Skeletal muscle tissue (tissue), 4 donors: Measurements from ENCODE around the gene SLC9C2. TPM values are rescaled to one million over a fixed set of nuclear protein-coding genes. Genes with fewer than 3 reads are reported as not detected.
"Not testable (repeated sequence)": the region's sequence is repeated elsewhere in the genome, so short reads cannot be mapped to it uniquely, and the experiment has no call there.

ENCODE experiments used
- H3K27ac ChIP-seq: one replicate; pipeline ENCODE4 v1.7.0; 2013; ENCODE audit warnings: mild to moderate bottlenecking, low read depth, low read length, inconsistent platforms
- H3K27me3 ChIP-seq, 3 donors: one replicate each; pipeline ENCODE4 v1.7.0; 2013; ENCODE audit warnings: low read length in 3 of 3; ENCODE audit not compliant: control insufficient read depth in 3 of 3, insufficient read depth in 3 of 3
- H3K36me3 ChIP-seq, 3 donors: one replicate each; pipeline ENCODE4 v1.7.0; 2013; ENCODE audit warnings: low read length in 3 of 3; ENCODE audit not compliant: control insufficient read depth in 3 of 3, insufficient read depth in 3 of 3
- H3K4me1 ChIP-seq, 3 donors: one replicate each; pipeline ENCODE4 v1.7.0; 2013; ENCODE audit warnings: low read length in 3 of 3, mild to moderate bottlenecking in 3 of 3; ENCODE audit not compliant: control insufficient read depth in 3 of 3, insufficient read depth in 3 of 3
- H3K4me3 ChIP-seq, 3 donors: one replicate each; pipeline ENCODE4 v1.7.0; 2013; ENCODE audit warnings: low read length in 3 of 3
- H3K9ac ChIP-seq, 3 donors: one replicate each; pipeline ENCODE4 v1.7.0; 2013; ENCODE audit warnings: low read length in 3 of 3, mild to moderate bottlenecking in 3 of 3, moderate library complexity in 2 of 3, low read depth in 1 of 3
- H3K9me3 ChIP-seq, 3 donors: one replicate each; pipeline ENCODE4 v1.7.0; 2013; ENCODE audit warnings: low read length in 3 of 3; ENCODE audit not compliant: control insufficient read depth in 3 of 3
- total RNA-seq: library from RNA; depleted of rRNA; stranded (reverse); fragments of >200 nt; gene quantifications from one replicate; pipeline ENCODE4 v1.2.3, GENCODE V29; 2014
- donor health status: Osteomylitis.

SLC9C2 gene, protein sequence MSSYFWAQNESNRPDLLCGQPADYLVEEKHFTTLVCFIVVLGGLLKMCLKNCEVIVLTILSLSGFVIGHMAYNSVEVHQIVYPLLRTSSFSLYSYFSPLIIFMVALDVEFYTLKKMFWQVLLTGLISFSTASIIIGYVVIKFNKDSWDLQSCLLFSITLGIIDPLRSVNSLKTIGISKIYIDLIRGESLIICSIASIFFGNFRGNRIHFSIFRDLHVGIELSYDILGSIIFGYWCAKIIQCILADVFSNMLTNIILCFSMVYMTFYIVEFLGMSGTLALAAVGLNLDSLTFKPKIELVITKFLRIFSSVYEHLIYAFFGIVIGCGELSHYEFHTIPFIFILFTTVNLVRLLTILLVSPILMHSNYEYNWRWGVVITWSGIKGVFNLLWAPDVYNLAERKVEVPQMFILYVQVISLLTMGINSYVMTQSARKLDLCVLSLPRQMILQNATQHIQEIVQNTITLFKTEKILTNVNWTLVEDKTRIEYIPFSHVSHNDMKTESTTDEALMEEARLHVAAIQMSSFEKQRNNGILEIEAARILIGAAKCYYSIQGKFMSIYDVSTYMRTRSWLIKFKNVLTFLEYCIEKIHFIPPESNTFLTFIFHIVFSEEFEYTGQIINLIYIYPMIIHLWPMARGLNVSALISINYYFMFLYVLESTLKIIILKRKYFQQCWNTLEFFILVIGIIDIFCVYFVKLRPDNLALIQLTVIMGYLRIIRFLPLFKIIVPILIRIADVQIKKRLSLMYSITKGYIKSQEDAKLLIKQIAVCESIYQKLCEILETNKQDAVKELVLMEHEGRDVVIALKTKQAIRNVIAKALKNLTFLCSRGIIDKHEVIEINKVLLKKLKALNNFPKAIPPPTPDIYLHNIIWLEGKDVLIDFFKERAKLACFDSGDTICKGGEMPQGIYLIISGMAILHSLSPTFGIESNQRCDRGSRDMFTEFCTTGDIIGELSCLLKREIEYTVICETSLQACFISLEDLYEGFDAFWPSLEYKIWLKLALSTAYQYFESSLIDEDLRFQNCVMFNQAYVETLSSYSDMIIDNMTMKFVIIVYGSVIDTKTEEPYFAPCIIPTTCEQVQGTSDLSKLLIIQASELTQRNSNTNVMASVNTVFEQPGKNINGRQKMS
- total RNA-seq, result under 0.01 TPM

DNA sequence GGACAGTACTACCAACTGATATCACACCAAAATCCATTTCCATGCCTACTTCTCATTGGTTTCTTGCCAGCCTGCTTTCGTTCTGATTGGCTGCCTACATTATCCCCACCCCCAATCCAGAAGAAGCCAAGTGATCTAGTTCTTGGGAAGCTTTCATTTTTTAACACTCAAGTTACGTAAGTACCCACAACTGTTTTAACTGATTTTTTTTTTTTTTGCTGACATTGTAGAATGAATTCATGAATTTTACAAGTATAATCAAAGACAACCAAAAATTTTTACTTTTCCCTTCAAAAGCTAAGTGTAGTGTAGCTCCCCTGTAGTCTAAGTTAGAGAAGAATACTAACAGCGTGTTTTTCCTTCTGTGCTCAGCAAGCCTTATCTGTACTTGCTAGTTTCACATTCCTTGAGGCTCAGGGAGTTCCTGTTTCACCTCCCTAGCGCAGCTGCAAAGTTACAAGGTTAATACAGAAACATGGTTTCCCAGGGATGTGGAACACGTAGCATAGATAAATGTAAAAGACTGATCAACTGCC, at the start of gene SLC9C2:
Gene SLC9C2 (minus strand): TSS at position 17 of the 536 bp plus-strand sequence. CDS start 1,296 bp downstream, outside the sequence.
- Histone ChIP-seq H3K4me3 (peak within 1 kb of the TSS in 1 of 3 donors; percentile 35), H3K4me1 (no peaks in the 10 kb centered on the region), H3K36me3 (no peaks in the 10 kb centered on the region), H3K27me3 (no peaks in the 10 kb centered on the region), H3K9ac (no peak within 1 kb of the TSS), H3K9me3 (no peaks in the 10 kb centered on the region), H3K27ac (no peak within 1 kb of the TSS)

DNA sequence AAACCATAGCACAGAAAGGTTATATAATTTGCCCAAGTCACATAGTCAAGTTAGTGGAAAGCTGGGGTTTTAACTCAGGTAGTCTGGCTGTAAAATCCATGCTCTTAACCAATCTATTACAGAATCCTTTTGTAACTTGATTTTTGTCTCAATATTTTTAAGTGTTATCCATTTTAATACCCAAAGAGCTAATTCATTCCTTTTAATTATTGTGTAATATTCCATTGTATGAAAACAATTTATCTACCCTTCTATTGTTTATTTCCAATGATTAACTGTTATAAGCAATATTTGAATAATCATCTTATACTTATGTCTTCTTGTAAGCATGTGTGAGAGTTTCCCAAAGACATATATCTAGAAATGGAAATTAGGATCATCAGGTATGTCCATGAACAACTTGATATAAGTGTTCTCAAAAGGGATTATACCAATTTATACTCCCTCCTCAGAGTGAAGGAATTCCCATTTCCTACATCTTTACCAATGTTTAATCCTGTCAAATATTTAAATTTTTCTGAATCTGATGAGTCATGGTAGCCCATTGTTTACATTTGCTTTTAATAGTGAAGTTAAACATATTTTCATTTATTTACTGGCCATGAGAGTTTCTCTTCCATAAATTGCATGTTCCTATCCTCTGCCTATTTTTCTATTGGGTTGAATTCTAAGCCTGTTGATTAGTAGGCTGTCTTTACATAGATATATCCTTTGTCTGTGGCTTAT, 46.2 kb upstream of the SLC9C2 start:
- Histone ChIP-seq H3K27me3 (no peaks in the 10 kb centered on the region), H3K9me3 (no peaks in the 10 kb centered on the region), H3K9ac (no peak overlapping the region), H3K4me3 (no peak overlapping the region), H3K27ac (no peak overlapping the region), H3K36me3 (no peaks in the 10 kb centered on the region), H3K4me1 (no peaks in the 10 kb centered on the region)

DNA sequence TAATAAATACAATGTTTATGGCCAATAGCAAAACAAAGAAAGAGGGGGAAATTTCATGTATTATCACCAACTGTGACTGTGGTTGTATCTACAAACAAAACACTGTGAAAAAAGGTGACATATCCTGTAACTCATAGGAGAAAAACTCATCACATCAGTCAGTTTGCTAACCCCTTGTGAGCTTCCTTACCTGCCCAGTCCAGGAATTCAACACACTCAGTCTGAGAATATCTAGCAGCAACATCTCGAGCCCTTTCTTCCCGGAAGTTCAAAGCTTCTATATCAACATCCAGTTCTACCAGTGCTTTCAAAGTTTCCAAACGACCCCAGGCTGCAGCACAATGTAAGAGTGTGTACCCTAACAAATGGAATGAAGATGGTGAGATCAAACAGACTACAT, 43.8 kb upstream of the SLC9C2 start:
- Histone ChIP-seq H3K27ac (no peak overlapping the region), H3K9ac (no peak overlapping the region), H3K4me3 (no peak overlapping the region), H3K27me3 (no peaks in the 10 kb centered on the region), H3K4me1 (no peaks in the 10 kb centered on the region), H3K9me3 (no peaks in the 10 kb centered on the region), H3K36me3 (no peaks in the 10 kb centered on the region)

DNA sequence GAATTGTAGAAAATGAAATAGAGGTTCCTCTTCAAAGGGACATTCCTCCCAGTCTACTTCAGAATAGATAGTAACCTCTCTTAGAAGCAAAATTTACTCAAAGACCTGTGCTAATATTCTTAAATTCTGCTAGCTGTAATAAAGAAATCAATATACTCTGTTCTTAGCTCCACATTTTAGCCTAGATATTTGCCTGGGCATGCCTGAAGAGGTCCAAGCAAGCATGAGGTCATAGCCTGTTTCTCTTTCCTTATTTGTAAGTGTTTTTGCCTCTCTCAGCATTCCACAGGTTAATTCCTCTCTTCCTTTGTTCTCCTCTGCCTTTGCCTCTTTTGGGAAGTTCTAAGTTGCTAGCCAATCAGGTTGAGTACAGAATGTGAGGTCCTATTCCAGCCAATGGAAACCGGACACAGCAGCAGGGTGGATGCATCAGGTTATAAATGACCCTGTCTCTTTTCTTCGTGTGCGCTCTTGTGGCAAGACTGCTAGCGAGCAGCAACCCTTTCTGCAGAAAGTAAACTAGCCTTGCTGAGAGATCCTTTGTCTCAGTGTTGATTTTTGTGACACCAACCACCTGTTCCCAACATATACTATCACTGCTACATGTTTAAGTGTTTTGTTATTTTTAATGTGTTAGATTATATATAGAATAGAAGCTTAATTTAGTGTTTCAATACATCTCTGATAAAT, 39.7 kb upstream of the SLC9C2 start:
- H3K36me3 ChIP-seq, H3K4me1 ChIP-seq, H3K4me3 ChIP-seq, H3K27ac ChIP-seq, H3K9me3 ChIP-seq, H3K9ac ChIP-seq, H3K27me3 ChIP-seq: not testable (repeated sequence)

DNA sequence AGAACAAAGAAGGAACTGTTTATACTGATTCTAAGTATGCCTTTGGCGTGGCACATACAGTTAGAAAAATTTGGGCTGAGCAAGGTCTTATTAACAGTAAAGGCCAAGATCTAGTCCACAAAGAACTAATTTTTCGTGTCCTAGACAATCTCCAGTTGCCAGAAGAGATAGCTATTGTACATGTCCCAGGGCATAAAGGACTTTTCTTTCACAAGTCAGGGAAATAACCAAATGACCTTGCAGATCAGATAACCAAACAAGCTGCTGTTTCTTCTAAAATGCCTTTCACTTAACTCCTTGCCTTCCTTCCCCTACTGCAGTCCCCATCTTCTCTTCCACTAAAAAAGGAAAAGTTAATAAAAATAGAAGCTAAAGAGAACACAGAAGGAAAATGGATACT, 36.2 kb upstream of the SLC9C2 start:
- Histone ChIP-seq H3K36me3 (no peaks in the 10 kb centered on the region), H3K9me3 (peaks cover 0 to 5% (median 0%) of the 10 kb centered on the region in 3 donors), H3K27ac (no peak overlapping the region), H3K27me3 (no peaks in the 10 kb centered on the region), H3K4me1 (no peaks in the 10 kb centered on the region), H3K4me3 (no peak overlapping the region), H3K9ac (no peak overlapping the region)

DNA sequence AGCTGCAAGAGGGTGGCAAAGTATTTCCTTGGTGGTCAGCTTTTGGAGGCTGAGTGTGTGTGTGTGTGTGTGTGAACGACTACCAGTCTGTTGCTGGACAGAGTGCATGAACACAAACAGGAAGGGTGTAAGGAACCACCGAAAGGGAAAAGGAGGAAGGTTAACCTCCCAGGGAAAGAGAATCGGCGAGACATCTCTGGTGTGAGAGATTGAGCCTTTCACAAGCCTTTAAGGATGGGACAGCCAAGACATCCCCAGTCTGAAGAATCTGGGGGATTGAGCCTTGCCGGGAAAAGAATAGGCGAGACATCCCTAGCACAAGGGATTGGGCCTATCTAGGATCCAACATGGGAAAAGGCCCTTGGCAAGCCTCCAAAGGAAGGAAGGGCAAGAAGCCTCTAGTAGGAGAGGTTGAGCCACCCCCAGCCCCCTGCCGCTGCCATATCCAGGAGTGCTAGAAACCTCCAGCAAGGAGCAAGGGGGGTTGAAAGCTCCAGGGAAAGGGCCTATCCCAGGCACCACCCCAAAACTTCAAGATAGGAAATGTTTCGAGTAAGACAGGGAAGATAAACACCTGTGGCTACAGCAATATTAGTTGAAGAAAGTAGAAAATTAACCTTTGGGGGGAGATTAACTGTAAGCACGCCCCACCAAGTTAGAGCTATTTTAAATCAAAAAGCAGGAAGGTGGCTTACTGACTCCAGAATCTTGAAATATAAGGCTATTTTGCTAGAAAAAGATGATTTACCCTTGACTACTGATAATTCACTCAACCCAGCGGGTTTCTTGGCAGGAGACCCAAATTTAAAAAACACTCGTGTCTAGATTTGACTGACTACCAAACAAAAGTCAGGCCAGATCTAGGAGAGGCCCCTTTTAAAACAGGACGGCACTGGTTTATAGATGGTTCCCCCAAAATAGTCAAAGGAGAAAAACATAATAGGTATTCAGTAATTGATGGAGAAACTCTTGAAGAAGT, 35.5 kb upstream of the SLC9C2 start:
- no peak overlapping the region for H3K27ac ChIP-seq
- H3K9ac ChIP-seq, result no peak overlapping the region

DNA sequence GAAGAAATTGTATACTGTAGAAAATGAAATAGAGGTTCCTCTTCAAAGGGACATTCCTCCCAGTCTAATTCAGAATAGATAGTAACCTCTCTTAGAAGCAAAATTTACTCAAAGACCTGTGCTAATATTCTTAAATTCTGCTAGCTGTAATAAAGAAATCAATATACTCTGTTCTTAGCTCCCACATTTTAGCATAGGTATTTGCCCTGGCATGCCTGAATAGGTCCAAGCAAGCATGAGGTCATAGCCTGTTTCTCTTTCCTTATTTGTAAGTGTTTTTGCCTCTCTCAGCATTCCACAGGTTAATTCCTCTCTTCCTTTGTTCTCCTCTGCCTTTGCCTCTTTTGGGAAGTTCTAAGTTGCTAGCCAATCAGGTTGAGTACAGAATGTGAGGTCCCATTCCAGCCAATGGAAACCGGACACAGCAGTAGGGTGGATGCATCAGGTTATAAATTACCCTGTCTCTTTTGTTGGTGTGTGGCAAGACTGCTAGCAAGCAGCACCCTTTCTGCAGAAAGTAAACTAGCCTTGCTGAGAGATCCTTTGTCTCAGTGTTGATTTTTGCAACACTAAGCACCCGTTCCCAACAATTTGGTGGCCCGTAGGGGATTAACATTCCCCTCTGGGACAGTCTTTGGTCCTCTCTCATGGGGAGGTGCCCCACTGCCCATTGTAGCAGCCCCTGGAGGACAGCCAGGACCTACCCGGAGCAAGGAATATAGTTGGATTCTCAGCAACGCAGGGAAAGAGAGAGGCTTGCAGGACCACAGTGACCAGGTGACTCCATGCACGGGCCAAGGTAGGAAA, 34.6 kb upstream of the SLC9C2 start:
- not testable (repeated sequence) for H3K27ac ChIP-seq, H3K4me1 ChIP-seq, H3K9ac ChIP-seq, H3K4me3 ChIP-seq, H3K27me3 ChIP-seq, H3K9me3 ChIP-seq, H3K36me3 ChIP-seq

More for the DNA sequence above, 35.5 kb upstream of the SLC9C2 start:
- Histone ChIP-seq H3K9me3 (peaks cover 0 to 5% (median 0%) of the 10 kb centered on the region in 3 donors), H3K27me3 (no peaks in the 10 kb centered on the region), H3K4me3 (no peak overlapping the region), H3K36me3 (no peaks in the 10 kb centered on the region), H3K4me1 (no peaks in the 10 kb centered on the region)

DNA sequence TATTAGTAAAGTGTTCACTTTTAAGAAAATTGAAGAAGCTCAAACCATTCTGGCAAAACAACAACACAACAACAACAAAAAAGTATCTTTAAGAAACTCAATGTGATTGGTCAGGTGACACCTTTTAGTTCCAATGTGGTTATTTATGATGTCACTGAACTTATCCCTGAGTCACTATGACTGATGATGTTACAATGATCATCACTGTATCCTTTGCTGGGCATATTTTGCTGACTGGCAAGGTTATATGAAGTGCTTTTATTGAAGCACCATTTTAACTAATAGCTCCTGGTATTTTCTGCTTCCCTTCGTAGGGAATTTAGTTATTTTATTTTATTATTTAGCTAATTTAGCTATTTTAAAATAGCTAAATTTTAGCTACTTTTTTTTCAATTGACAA, 32.2 kb upstream of the SLC9C2 start, which contains the start of gene TEX50:
Gene TEX50 (plus strand): TSS at position 223 of the 400 bp plus-strand sequence. CDS start 184 bp downstream, outside the sequence.
- no peak within 1 kb of the TSS for H3K4me3 ChIP-seq
- H3K9ac ChIP-seq, result no peak within 1 kb of the TSS
- peaks cover 0 to 5% (median 2%) of the 10 kb centered on the region in 3 donors for H3K9me3 ChIP-seq
- H3K27ac ChIP-seq, result no peak within 1 kb of the TSS
- no peaks in the 10 kb centered on the region for H3K4me1 ChIP-seq
- no peaks in the 10 kb centered on the region for H3K27me3 ChIP-seq
- no peaks in the 10 kb centered on the region for H3K36me3 ChIP-seq
